ENCODE results near the gene PGLYRP1.
A peak's percentile ranks its signal among the peaks of the same experiment; 100 is the strongest.

PGLYRP1 gene

DNA sequence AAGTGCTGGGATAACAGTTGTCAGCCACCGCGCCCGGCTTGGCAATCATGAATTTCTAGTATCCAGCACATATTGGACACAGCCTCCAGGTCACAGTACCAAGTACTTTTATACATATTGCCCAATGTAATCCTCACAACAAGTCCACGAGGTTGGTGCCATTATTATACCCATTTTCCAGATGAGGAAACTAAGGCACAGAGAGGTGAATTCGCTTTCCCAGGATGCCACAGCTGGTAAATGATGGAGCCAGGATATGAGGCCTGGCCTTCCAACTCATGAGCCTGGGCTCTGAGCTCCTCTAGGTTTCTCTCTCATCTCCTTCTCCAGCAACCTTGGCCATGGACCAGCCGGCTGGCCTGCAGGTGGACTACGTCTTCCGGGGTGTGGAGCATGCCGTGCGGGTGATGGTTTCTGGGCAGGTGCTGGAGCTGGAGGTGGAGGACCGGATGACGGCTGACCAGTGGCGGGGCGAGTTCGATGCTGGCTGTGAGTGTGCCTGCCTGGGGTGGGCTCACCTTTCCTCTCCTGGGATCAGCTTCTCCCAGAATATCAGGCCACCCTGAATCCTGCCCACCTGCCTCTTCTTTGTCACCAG is 20.1 kb downstream of the PGLYRP1 start:
- no peak for DNase-seq (ENCODE audit: low read depth in 2 of 2)

DNA sequence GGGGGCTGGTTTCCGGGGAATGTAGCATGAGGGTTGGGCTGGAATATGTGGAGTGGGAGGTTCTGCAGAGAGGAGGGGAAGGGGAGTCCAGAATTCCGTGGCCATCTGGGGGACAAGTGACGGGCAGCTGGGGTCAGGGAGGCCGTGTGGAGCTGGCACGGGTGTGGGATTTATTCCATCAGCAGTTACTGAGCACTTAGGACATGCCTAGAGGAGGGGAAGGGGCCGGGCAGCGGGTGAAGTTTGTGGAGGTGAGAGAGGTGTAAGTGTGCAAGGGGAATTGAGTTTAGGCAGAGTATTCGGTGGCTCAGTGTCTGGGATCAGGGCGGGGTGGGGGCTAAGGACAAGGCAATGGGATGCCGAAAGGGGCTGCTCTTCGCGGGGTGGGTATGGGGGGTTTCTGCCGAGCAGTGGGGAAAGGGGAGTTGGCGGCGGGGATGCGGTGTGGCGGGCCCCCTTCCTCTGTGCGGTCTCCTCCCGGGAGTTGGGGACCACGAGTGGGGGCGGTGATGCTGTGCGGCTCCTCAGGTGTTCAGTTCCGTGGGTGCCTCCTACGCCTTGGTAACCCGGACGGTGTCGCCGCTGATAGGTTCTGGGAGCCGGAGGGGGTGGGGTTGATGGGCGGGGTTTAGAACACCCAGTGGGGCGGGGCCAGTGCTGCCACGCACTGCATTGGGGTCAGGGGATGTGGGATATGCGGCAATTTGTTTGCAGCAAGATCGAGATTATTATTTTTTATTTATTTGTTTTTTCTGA is 22.2 kb downstream of the PGLYRP1 start:
- DNase-seq (ENCODE audit: low read depth in 2 of 2) = peak; percentile 62 to 77

DNA sequence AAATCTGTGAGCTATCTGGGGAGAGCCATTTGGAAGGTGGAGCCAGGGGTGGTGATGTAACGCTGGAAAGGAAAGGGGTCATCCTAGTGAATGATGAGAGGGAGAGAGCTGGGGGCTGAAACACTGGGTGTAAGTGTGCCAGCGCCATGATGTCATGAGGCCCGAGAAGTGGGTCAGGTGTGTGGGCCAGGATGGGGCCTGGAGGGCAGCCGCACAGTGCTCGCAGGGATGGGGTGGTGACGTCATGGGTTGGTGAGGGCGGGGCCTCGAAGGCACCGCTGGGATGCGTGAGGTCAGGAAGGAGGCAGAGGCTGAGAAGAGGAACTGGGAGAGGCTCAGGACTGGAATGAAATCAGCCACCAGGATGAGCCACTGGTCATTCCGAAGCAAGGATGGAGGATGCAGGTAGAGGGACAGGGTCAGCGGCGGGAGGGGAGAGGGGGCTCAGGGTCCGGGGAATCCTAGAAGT is 23.2 kb downstream of the PGLYRP1 start:
- DNase-seq (ENCODE audit: low read depth in 2 of 2) = no peak

DNA sequence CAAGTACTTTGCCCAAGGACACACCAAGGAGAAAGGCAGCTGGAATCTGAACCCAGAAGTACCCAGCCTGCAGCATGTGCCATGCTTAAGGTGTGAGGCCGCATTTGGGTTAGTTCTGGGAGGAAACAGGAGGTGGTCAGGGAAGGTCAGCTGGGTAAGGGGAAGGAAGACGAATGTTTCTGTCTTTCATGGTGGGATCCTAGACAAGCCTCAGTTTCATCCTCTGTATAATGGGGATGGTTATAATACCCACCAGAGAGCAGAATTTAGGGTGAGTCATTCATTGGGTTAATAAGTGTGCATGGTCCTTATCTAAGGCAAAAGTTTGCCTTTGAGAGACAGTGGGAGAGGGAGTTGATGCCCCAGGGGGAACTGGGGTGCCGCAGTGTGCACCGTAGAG is 24.0 kb downstream of the PGLYRP1 start:
- no peak for DNase-seq (ENCODE audit: low read depth in 2 of 2)

DNA sequence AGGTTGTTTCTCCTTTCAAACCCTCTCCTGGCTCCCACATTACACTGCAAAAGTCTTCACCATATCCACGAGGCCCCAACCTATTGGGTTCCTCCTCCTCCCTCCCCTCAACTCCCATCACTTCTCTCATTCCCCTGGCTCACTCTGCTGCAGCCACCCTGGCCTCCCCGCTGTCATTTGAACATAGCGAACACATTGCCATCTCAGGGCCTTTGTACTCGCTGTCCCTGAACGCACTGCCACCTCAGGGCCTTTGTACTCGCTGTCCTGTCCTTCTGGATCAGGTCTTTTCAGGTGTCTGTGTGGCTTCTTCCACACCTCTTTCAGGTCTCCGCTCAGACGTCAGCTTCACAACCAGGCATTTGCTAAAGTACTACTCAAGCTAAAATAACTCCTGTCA is 25.9 kb downstream of the PGLYRP1 start:
- no peak for DNase-seq (ENCODE audit: low read depth in 2 of 2)

DNA sequence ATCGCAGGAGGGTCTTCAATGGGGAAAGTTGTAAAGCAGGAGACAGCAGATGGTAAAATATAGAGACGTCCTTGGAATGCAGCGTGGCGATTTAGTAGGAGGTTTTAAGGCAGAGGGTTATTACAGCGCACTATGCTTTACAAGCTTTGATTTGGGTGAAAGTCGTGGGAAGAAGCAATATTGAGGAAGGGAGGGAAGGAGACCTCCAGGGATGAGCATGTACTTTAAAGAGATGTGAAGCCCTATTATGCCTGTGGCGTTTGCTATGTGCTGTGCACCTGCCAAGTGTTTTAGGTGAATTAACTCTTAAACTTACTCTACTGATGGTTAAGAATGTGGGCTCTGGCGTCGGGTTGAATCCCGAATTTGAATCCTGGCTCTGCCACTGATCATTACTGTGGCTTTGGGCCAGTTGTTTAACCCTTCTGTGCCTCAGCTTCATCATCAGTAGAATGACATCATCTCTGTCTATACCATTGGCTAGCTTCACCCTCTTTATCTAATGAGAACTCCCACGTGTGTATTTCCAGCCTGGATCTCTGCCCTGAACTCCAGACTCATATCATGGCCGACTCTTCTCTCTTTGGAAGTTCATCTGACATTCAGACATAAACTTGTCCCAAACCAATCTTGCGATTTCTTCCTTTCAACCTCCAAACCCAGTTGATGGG is 27.0 kb downstream of the PGLYRP1 start:
- DNase-seq (ENCODE audit: low read depth in 2 of 2) = no peak

DNA sequence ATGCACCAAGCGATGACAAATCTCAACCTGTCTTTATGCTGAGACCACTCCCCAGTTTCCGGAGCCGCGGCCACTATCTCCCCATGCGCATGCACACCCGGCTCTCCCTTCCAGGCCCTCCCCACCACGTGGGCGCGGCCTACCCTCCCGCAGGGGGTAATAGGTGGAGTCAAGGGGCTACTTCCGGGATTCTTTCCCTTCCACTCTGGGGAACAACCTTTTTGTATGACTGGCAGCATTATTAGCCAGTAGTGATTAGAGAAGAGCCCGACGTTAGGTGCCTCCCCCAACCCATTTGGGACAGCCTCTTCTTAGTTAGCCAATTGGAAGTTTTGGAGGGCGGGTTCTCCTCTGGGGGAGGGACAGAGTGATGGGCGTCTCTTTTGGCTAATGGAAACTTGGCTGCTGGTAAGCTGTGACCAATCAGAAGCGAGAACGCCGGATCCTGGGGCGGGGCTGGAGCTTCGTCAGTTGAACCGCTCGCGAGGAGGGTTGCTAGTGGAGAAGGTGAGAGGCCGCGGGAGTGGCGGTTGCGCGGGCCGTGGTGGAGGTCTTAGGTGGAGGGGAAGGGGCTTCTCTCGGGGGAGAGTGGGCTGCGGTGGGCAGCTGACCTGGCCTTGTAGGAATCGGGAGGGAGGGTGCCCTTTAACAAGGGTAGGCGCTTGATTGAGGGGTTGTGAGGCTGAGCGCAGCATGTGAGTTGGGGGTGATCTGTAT is 27.7 kb downstream of the PGLYRP1 start, which contains the start of gene CCDC61:
TSS of gene CCDC61 (plus strand) at position 470 of the 717 bp plus-strand sequence. CDS start 7,552 bp downstream, outside the sequence.
- DNase-seq (ENCODE audit: low read depth in 2 of 2) = peak; percentile 86 to 95

DNA sequence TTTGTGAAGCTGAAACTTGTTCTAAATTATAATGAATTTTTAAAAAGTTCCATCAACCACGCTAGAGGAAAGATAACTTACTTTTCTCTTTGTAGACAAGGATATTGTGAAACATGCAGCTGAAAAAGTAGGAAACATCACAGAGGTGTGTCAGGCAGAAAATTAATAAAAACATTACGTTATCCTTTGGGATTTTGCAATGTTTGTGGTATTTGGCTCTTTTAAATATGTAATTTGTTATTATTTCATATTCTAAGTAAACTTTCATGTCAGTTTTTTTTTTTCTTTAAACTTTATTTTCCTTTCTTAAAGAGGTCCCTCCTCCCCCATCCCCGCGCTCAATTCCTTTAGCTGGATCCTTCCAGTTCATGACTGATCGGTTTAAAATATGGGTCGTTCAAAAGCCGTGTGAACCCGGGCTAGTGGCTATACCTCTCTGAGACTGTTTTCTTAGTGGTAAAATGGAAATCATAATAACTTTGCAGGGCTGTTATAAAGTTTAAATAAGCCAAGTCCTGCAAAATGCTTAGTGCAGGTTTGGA is 28.3 kb downstream of the PGLYRP1 start:
- no peak for DNase-seq (ENCODE audit: low read depth in 2 of 2)

DNA sequence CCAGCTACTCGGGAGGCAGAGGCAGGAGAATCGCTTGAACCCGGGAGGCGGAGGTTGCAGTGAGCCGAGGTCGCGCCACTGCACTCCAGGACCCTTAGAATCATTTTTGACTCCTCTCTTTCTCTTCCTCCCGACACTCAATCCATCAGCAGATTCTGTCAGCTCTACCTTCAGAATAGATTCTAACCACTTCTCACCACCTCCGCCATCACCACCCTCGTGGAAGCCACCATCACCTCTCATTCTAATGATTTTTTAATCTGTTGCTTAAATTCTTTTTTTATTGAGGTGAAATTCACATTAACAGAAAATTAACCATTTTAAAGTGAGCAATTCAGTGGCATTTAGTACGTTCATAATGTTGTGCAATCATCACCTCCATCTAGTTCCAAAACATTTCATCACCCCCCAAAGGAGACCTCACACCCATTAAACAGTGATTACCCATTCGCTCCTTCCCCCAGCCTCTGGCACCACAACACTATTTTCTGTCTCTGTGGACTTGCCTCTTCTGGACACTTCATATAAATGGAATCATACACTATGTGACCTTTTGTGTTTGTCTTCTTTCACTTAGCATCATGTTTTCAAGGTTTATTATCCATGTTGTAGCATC is 32.6 kb downstream of the PGLYRP1 start:
- no peak for DNase-seq (ENCODE audit: low read depth in 2 of 2)

DNA sequence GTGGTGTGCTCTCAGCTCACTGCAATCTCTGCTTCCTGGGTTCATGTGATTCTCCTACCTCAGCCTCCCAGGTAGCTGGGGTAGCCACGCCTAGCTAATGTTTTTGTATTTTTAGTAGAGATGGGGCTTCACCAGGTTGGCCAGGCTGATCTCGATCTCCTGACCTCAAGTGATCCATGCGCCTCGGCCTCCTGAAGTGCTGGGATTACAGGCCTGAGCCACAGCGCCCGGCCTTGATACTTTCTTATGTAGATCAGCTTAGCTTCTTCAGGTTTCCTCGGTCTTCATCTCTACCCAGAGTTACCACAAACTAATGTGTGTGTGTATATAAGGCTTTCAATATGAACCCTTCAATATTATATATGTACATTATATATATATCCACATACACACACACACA is 37.5 kb downstream of the PGLYRP1 start:
- no peak for DNase-seq (ENCODE audit: low read depth in 2 of 2)

DNA sequence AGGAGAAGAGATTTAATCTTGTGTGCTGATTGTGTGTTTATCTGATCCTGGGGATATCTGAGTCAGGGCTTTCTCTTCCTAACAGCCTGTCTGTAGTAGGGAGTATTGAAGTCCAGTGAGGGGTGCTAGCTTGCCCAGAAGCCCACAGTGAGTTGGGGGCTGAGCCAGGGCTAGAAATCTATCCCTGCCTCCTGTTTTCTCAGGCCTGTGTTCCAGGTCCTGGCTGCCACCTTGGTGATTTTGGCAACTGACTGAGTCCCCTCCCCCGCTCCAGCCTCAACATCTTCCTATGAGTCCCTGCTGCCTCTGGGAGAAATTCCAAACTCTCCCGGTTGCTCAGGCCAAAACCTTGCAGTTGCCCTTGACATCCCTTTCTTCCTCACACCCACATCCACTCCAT is 41.5 kb downstream of the PGLYRP1 start:
- DNase-seq (ENCODE audit: low read depth in 2 of 2) = no peak

DNA sequence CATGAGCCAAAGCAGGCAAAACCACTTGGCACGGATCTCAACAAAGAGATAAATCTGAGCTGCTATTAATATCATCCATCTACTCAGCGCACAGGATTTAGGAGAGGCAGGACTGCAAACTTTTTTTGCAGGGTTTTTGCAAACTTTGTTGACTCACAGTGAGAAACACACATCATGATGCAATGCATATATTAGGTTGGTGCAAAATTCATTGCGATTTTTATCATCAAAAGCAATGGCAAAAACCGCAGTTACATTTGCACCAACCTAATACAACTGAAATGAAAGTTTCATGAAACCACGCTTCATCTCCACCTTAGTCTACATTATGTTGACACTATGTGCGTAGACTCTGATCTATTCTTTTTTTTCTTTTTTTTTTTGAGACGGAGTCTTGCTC is 44.7 kb downstream of the PGLYRP1 start:
- DNase-seq (ENCODE audit: low read depth in 2 of 2) = no peak

DNA sequence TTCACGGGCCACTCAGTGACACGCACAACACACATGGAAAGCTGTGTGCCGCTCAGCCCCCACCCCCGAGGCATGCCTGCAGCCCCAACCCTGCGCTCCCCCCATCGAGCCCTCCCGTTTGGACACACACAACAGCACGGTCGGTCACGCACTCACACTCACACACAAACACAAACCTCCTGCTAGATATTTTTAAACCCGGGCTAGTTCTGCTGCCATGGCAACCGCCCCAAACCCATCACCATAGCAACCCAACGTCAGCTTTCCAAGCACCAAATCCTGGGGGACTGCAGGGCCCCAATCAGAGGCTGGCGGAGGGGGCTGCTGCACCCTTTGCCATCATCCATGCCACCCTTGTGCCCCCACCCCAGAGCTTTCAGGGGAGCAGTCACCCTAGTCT is 46.7 kb downstream of the PGLYRP1 start:
- DNase-seq (ENCODE audit: low read depth in 2 of 2) = no peak

DNA sequence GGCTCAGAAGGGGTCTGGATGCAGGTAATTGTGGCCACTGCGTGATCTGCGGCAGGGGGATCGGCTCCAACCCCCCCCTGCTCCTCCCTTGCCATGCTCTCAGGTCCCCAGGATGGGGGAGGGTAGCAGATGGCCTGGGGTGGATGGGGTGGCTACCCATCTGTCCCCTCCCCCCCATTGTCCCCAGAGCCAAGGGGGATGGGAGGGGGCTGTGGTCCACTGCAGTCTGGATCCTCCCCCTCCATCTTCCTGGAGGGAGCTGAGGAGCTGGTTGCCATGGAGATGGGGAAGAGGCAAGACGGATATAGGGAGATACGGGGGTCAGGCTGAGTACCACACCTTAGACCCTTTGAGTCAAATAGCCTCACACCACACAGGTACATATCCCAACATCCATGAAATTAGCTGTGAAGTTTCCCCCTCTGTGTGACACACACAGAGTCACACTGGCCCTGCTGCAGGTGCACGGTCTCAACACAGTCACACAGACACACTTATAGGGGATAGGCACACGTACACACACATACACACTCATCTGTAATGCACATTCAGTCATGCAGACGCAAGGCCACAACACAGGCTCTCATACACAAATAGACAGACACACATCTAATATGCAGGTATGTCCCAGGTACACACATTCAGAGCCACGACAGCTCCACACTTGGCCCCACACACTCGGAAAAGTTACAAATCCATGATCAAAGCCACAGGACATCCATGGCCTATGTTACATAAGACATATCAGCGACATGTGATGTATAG is 47.4 kb downstream of the PGLYRP1 start:
- no peak for DNase-seq (ENCODE audit: low read depth in 2 of 2)

DNA sequence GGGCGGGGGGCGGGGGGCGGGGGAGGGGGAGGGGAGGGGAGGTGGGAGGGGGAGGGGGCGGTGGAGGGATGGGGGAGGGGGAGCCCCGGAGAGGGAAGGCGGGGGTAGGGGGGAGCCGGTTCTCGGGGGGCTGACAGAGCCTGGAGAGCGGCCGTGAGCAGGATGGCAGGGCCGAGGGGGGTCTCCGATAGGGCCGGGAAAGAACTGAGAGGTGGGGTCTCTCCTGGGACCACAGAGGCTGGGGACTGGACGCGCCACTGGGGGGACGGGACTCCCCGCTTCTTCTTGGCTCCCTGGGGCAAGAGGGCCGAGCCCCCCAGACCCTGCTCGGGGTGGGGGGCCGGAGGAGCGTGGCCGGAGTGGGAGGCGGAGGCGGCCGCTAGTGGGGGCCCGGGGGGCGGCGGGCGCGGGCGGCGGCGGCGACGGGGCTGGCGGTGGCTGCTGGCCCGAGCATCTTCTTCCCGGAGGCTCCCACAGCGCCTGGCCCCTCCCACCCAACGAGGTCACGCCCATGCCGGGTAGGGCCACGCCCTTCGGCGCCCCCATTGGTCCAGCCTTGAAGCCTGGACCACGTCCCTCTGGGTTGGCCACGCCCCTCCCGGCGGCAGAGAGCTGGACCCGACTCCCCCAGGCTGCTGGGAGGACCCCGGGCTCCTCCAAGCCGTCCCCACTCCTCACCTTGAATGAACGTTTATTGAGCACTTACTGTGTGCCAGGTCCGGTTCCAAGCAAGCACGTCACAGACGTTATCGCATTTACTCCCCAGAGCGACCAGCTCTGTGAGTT is 49.1 kb downstream of the PGLYRP1 start, which contains the start of gene NOVA2:
TSS of gene NOVA2 (minus strand) at position 313 of the 786 bp plus-strand sequence. CDS start 514 bp downstream, outside the sequence.
- DNase-seq (ENCODE audit: low read depth in 2 of 2) = peak in 1 of 2 donors; percentile 31

DNA sequence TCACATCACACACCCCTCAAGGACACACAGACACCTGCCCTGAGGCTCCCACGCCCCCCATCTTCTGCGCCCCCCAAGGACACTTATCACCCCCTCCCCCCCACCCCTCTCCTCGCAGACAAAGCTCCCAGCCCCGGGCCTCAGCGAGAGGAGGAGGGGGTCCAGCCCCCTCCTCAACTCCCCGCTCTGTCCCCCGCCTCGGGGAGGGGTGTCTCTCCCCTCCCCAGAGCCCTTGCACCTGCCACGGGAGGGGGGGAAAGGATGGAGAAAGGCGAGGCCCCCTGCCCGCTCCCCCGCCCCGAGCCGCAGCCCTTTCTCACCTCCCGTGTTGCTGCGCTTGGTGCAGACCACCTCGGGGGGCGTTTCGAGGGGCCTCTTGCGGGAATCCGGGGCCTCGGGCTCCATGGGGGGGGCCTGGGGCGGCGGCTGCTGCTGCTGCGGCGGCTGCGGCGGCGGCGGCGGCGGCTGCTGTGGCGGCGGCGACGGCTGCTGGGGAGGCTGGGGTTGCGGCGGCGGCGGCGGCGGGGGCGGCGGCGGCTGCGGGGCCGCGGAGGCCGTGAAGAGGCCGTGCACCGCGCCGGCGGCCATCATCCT is 49.8 kb downstream of the PGLYRP1 start:
- no peak for DNase-seq (ENCODE audit: low read depth in 2 of 2)

DNA sequence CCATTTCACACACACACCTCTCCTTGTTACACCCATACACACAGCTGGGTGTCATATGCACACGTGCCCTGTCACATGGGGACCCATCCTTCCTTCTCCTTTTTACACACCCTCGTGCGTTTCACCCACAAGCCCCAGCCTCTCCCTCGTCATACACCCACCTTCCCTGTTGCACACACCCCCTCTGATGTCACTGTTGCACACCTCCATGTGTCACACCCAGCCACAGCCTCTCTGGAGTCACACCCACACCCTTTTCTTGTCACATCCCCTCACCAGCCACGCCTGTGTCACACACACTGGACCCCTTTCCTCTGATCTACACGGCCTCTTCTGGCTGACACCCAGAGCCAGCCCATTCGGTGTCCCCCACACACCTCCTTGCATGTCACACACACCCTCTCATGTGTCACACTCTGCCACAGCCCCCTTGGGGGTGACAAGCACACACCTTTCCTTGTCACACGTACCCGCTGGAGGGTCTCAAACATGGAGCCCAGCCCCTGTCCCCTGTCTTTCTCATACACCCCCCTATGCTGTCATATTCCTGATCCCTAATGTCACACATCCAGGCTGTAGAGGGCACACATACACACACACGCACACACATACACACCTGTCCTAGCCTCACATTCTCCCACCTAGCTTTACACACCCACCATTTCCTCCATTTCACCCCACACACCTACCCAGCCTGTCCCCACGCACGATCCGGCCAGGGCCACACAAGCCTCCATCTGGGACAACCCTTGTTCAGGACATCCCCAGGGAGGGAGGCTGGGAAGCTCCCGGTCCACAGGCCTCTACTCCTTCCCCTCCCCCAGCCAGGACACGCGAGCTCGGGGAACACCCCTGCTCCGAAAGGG is 50.5 kb downstream of the PGLYRP1 start:
- peak in 1 of 2 donors; percentile 43 for DNase-seq (ENCODE audit: low read depth in 2 of 2)

DNA sequence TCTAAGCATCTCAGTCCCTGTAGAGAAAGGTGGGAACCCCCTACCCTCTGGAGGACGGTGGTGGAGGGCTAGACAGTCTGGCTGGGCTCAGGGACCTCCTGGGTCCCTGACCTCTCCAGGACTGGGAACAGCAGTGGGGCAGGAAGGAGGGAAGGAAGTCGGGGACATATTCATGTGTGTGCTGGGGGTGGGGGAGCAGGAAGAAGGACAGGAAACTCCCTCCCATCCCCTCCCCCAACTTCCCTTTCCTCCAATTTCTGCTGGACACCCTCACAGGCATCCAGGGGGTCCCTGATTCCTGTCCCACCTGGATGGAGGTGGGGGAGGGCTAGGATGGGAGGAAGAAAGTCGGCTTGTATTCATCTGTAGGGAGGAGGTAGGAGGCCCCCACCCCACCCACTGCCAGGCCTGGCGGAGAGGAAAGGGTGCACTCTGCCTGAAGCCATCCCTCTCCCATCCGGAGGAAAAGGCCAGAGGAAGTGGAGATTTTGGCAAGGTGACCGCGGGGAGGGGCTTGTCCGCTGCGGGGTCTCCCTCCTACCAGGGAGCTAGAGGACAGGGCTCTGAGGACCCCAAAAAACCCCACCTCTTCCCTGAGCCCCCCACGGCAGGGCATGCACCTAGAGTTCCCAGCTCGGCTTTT is 51.5 kb downstream of the PGLYRP1 start:
- no peak for DNase-seq (ENCODE audit: low read depth in 2 of 2)

Measured in stimulated activated CD4-positive, alpha-beta T cell treated with anti-CD3 and anti-CD28 coated beads, Interleukin-1b, Interleukin-23, amount 100 ng/mL, for 4 hours (primary cell).